Caco-2 (cell line): ENCODE data around the gene ADAM15. TPM values are rescaled to one million over a fixed set of nuclear protein-coding genes. Genes with fewer than 3 reads are reported as not detected.
A peak's percentile ranks its signal among the peaks of the same experiment; 100 is the strongest.

Source experiments
- BruUV-seq: library from RNA; stranded (reverse); fragments of 400-500 nt; replicated peaks from 2 replicates; lab custom pipeline; 2021; lab: Mats Ljungman, UMichigan
- CTCF ChIA-PET: fragments of 300-600 bp; sonication (Branson Sonifier 250); formaldehyde crosslinking; loops from one replicate; lab custom pipeline; 2022; ENCODE audit warnings: antibody characterized with exemption; lab: Charles Lee
- POLR2A ChIA-PET: fragments of 300-600 bp; sonication (Branson Sonifier 250); formaldehyde crosslinking; loops from one replicate; lab custom pipeline; 2022; ENCODE audit warnings: antibody characterized with exemption; lab: Charles Lee
- DNase-seq, 2 experiments: peaks; one replicate each; pipeline versions ENCODE4 v3.0.0 to v3.0.0-alpha.2; 2020 to 2022
- H3K27me3 ChIP-seq: replicated peaks from 2 replicates; pipeline ENCODE4 v1.6.0; 2011; ENCODE audit warnings: low read length; ENCODE audit not compliant: control insufficient read depth, insufficient read depth
- H3K36me3 ChIP-seq: 2 replicates; pipeline ENCODE4 v1.5.1; 2011; ENCODE audit warnings: low read length; ENCODE audit not compliant: control insufficient read depth, insufficient read depth
- H3K4me1 ChIP-seq: fragments of 250-450 bp; sonication (Bioruptor Pico); 2 replicates; pipeline ENCODE4 v1.5.1; 2020; ENCODE audit warnings: mild to moderate bottlenecking
- H3K4me3 ChIP-seq: 2 replicates; pipeline ENCODE4 v1.5.1; 2011; ENCODE audit warnings: low read depth, mild to moderate bottlenecking, control low read depth, low read length
- H3K9me3 ChIP-seq: fragments of 250-450 bp; sonication (Bioruptor Pico); 2 replicates; pipeline ENCODE4 v1.5.1; 2020; ENCODE audit warnings: mild to moderate bottlenecking, moderate library complexity
- H3K27ac Mint-ChIP-seq: one replicate; pipeline ENCODE4 v1.8.0; 2022; ENCODE audit warnings: mixed read lengths; ENCODE audit not compliant: unreplicated experiment
- H3K27me3 Mint-ChIP-seq: one replicate; pipeline ENCODE4 v1.8.0; 2022; ENCODE audit warnings: mixed read lengths; ENCODE audit not compliant: insufficient read depth, unreplicated experiment
- H3K36me3 Mint-ChIP-seq: one replicate; pipeline ENCODE4 v1.8.0; 2022; ENCODE audit warnings: mild to moderate bottlenecking, mixed read lengths; ENCODE audit not compliant: insufficient read depth, unreplicated experiment
- H3K4me1 Mint-ChIP-seq: one replicate; pipeline ENCODE4 v1.8.0; 2022; ENCODE audit warnings: low read depth, mixed read lengths; ENCODE audit not compliant: unreplicated experiment
- H3K4me3 Mint-ChIP-seq: one replicate; pipeline ENCODE4 v1.8.0; 2022; ENCODE audit warnings: mild to moderate bottlenecking, moderate library complexity, mixed read lengths; ENCODE audit not compliant: unreplicated experiment
- H3K9me3 Mint-ChIP-seq: one replicate; pipeline ENCODE4 v1.8.0; 2022; ENCODE audit warnings: mixed read lengths; ENCODE audit not compliant: unreplicated experiment
- intact Hi-C: fragments of 100-400 bp; cut with micrococcal nuclease; formaldehyde crosslinking; loops from one replicate; pipeline ENCODE4 v1.10.0; 2022; ENCODE audit not compliant: unreplicated experiment
- total RNA-seq: library from RNA; stranded (reverse); gene quantifications from 2 replicates; pipeline ENCODE4 v1.2.3, GENCODE V29; 2022
- TF ChIP-seq, protein P1 (sequence below), 2 experiments: fragments of 200-600 bp in 1 of 2; IDR thresholded peaks; 1 replicate in 1 of 2; 2 replicates in 1 of 2; pipeline versions ENCODE4 v1.5.1 to v1.8.0; 2011 to 2022; ENCODE audit warnings: antibody characterized with exemption in 1 of 2, control low read depth in 1 of 2, inconsistent platforms in 1 of 2, low read depth in 1 of 2, low read length in 1 of 2, mild to moderate bottlenecking in 1 of 2, moderate library complexity in 1 of 2; ENCODE audit not compliant: insufficient read depth in 1 of 2, severe bottlenecking in 1 of 2, unreplicated experiment in 1 of 2

Gene ADAM15
- total RNA-seq, 1 experiment from 2014 or later: 44.0 TPM

GRCh38 chr1:155010211-155010918, 40.8 kb upstream of the ADAM15 start:
- H3K4me1 ChIP-seq: peaks cover 48% of the 10 kb centered on the region
- H3K4me3 ChIP-seq: no peak overlapping the region
- no peaks in the 10 kb centered on the region for H3K9me3 ChIP-seq
- no peaks in the 10 kb centered on the region for H3K27me3 Mint-ChIP-seq
- ChIA-PET CTCF (interaction anchor here (0.6 kb wide), 2 partner anchors 17 to 22 kb away, joined by 3 to 5 read pairs; partner anchors contain the start of gene LENEP), POLR2A (interaction anchor here (0.6 kb wide), 1 partner anchor 66 kb away, joined by 6 read pairs; no protein-coding TSS in a partner anchor)
- TF ChIP-seq, protein P1, sequence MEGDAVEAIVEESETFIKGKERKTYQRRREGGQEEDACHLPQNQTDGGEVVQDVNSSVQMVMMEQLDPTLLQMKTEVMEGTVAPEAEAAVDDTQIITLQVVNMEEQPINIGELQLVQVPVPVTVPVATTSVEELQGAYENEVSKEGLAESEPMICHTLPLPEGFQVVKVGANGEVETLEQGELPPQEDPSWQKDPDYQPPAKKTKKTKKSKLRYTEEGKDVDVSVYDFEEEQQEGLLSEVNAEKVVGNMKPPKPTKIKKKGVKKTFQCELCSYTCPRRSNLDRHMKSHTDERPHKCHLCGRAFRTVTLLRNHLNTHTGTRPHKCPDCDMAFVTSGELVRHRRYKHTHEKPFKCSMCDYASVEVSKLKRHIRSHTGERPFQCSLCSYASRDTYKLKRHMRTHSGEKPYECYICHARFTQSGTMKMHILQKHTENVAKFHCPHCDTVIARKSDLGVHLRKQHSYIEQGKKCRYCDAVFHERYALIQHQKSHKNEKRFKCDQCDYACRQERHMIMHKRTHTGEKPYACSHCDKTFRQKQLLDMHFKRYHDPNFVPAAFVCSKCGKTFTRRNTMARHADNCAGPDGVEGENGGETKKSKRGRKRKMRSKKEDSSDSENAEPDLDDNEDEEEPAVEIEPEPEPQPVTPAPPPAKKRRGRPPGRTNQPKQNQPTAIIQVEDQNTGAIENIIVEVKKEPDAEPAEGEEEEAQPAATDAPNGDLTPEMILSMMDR (IDR thresholded peaks at IDR 0.05; ENCODE audit: insufficient read depth in 1 of 2, low read depth in 1 of 2, low read length in 1 of 2, severe bottlenecking in 1 of 2, unreplicated experiment in 1 of 2): no peak
- peaks cover 25% of the 10 kb centered on the region for H3K4me1 Mint-ChIP-seq
- intact Hi-C loops: no loop called here
- BruUV-seq: no TSS peak
- peaks cover 35% of the 10 kb centered on the region for H3K36me3 Mint-ChIP-seq
- no peak for DNase-seq
- H3K27ac Mint-ChIP-seq: peak overlapping the region; percentile 45
- no peaks in the 10 kb centered on the region for H3K9me3 Mint-ChIP-seq
- H3K27me3 ChIP-seq: no peaks in the 10 kb centered on the region
- peaks cover 3% of the 10 kb centered on the region; the same call in 1 of the 2 replicates for H3K36me3 ChIP-seq
- no peak overlapping the region for H3K4me3 Mint-ChIP-seq

DNA sequence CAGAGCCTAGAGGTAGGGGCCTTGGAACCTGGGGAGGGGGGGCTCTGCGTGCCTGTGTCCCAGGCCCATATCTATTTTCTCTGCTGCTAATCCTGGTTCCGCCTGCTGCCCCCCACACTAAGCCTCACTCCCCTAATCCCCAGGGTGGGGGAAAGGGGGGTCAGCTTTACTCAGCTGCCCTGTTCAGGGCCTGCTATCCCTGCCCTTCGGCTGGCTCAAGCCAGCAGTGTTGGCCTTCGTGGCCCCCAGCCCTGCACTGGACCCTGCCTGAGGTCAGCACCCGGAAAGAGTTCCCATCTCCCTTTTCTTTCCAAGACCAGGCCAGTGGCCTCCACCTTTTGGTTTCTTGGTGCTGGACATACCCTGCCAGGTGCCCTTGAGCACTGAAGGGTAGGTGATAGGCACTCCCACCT, 40.1 kb upstream of the ADAM15 start:
- no TSS peak for BruUV-seq
- Histone ChIP-seq H3K4me1 (peaks cover 43% of the 10 kb centered on the region), H3K4me3 (no peak overlapping the region), H3K27me3 (no peaks in the 10 kb centered on the region), H3K36me3 (peaks cover 2% of the 10 kb centered on the region), H3K9me3 (no peaks in the 10 kb centered on the region)
- Mint-ChIP-seq H3K9me3 (no peaks in the 10 kb centered on the region), H3K4me3 (no peak overlapping the region), H3K27ac (no peak overlapping the region), H3K27me3 (no peaks in the 10 kb centered on the region), H3K4me1 (peaks cover 25% of the 10 kb centered on the region), H3K36me3 (peaks cover 41% of the 10 kb centered on the region)
- TF ChIP-seq, protein P1 (IDR thresholded peaks at IDR 0.05; ENCODE audit: insufficient read depth in 1 of 2, low read depth in 1 of 2, low read length in 1 of 2, severe bottlenecking in 1 of 2, unreplicated experiment in 1 of 2): no peak
- intact Hi-C loops: no loop called here
- POLR2A ChIA-PET: no interaction called here
- CTCF ChIA-PET: no interaction called here
- DNase-seq: no peak

DNA sequence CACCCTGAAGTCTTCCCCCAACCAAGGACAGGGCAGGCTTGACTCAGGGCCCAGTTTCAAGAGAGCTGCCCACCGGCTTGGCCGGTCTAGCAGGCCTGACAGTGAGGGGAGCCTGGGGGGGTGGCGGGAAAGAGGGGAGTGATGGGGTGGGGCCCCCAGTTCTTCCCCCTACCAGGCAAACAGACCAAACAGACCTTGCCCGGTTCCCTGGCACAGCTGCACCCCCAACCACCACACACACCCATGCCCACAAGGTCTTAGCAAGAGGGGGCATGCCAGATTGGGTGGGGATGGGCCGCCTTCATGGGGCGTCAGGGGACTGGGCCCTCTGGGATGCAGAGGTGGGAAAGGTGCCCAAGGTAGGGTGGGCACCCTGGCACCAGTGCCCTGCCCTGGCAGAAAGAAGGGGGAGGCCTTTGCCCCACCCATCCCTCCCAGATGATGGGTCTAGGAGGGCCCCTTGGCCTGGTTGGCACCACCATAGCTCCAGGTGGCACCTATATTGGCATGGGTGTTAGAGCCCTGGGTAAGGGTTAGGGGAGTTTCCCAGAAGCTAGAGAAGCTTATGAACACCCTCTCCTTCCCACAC, 39.6 kb upstream of the ADAM15 start:
- peaks cover 42% of the 10 kb centered on the region for H3K4me1 ChIP-seq
- H3K9me3 ChIP-seq: no peaks in the 10 kb centered on the region
- H3K36me3 ChIP-seq: peaks cover under 1% of the 10 kb centered on the region
- Mint-ChIP-seq H3K4me1 (peaks cover 25% of the 10 kb centered on the region), H3K9me3 (no peaks in the 10 kb centered on the region), H3K27me3 (no peaks in the 10 kb centered on the region), H3K36me3 (peaks cover 43% of the 10 kb centered on the region), H3K27ac (no peak overlapping the region), H3K4me3 (no peak overlapping the region)
- TF ChIP-seq, protein P1 (IDR thresholded peaks at IDR 0.05; ENCODE audit: insufficient read depth in 1 of 2, low read depth in 1 of 2, low read length in 1 of 2, severe bottlenecking in 1 of 2, unreplicated experiment in 1 of 2): no peak
- H3K4me3 ChIP-seq: no peak overlapping the region
- no peaks in the 10 kb centered on the region for H3K27me3 ChIP-seq
- no peak for DNase-seq
- POLR2A ChIA-PET: no interaction called here
- no TSS peak for BruUV-seq
- CTCF ChIA-PET: no interaction called here
- intact Hi-C loops: no loop called here
